Measurements from ENCODE around the gene PSTK. TPM values are rescaled to one million over a fixed set of nuclear protein-coding genes. Genes with fewer than 3 reads are reported as not detected.

Gene PSTK
- total and polyA plus RNA-seq, 2 of the 13 experiments (the other 11 are each of a cell fraction or from before 2014, with no cell fraction given), result 8.2 to 9.3 TPM

GRCh38 chr10:122974543-122975064 lies 5.6 kb upstream of the PSTK start:
- TF ChIP-seq PRPF4 (IDR thresholded peaks at IDR 0.05; ENCODE audit: low read depth, low read length, poor library complexity, severe bottlenecking) (no peak), ZBTB8A (CRISPR knock-in tag; IDR thresholded peaks at IDR 0.05; ENCODE audit: borderline replicate concordance, low read depth) (no peak), AKAP8 (CRISPR knock-in tag; IDR thresholded peaks at IDR 0.05) (no peak), SMAD1 (CRISPR knock-in tag; IDR thresholded peaks at IDR 0.05; ENCODE audit: borderline replicate concordance, low read depth) (no peak), EZH2 (conservative IDR thresholded peaks at IDR 0.05; ENCODE audit: low read depth, low read length) (no peak), SUZ12 (IDR thresholded peaks at IDR 0.05; ENCODE audit: low read depth, low read length) (no peak), ATF7 (IDR thresholded peaks at IDR 0.05) (peak; percentile 66), ATF7 (CRISPR knock-in tag; IDR thresholded peaks at IDR 0.05) (no peak)
- Histone ChIP-seq H3K4me3 (replicated peaks in 1 of 3; ENCODE audit: insufficient read depth in 1 of 3, low read depth in 2 of 3, low read length in 3 of 3) (no peak overlapping the region), H2AFZ (ENCODE audit: low read length) (no peak overlapping the region), H3K4me2 (ENCODE audit: low read depth, low read length) (no peak overlapping the region), H3K4me1 (ENCODE audit: insufficient read depth, low read length) (peaks cover 27% of the 10 kb centered on the region), H3K27ac (ENCODE audit: extremely low read length, insufficient read depth, low read length) (no peak overlapping the region), H3K9ac (ENCODE audit: insufficient read depth, low read depth, low read length) (no peak overlapping the region), H3K36me3 (replicated peaks in 1 of 2; ENCODE audit: control insufficient read depth in 1 of 2, insufficient read depth in 2 of 2, low read length in 2 of 2) (no peaks in the 10 kb centered on the region), H3K79me2 (ENCODE audit: insufficient read depth, low read length) (no peaks in the 10 kb centered on the region), H3K27me3 (ENCODE audit: control insufficient read depth in 1 of 2, insufficient read depth in 2 of 2, low read length in 2 of 2) (no peaks in the 10 kb centered on the region), H3K9me3 (ENCODE audit: low read length) (no peaks in the 10 kb centered on the region), H4K20me1 (ENCODE audit: insufficient read depth, low read length) (no peaks in the 10 kb centered on the region)
- BruUV-seq (replicated peaks), result no TSS peak
- intact Hi-C loops (cut with micrococcal nuclease; ENCODE audit: unreplicated experiment), result no loop called here
- ChIA-PET CTCF (ENCODE audit: low intra/inter-chr PET ratio, low total read pairs) (no interaction called here), POLR2A (no interaction called here)
- no peak for DNase-seq (ENCODE audit: low spot score)
- in situ Hi-C loops (cut with HindIII; ENCODE audit: extremely low pct_ligation_motif_present, low pct_unique_long_range_greater_than_20kb), result no loop called here
- WGBS (ENCODE audit: low lambda C conversion rate), result 63% methylated on average over 3 of the region's 3 CpGs
- ATAC-seq, result no peak
- FAIRE-seq, result no peak

DNA sequence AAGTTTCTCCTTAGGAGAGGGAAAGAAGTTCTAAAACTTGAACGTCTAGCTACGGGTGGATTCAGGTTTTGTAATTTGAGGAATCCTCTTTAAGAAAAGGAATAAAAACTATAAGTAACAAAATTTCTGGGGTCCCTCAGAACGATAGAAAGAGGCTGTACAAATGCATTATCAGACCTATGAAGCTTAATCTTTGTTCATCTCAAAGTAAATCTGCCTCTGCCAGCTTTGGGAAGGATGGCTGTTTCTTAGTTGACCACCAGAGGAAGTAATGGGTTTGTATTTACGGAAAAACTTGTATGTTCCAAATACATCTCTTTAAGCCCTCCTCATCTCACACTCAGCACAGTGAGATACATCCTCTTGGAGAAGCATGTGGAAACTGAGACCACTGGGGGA lies 864 bp downstream of the PSTK start:
- in situ Hi-C loops (cut with HindIII; ENCODE audit: extremely low pct_ligation_motif_present, low pct_unique_long_range_greater_than_20kb) (no loop called here), intact Hi-C loops (cut with micrococcal nuclease; ENCODE audit: unreplicated experiment) (no loop called here)
- H4K20me1 ChIP-seq (ENCODE audit: insufficient read depth, low read length), result no peaks in the 10 kb centered on the region
- BruUV-seq (replicated peaks), result TSS peak; percentile 79
- no peaks in the 10 kb centered on the region; a peak in 1 of 5 replicates for H3K27me3 ChIP-seq (ENCODE audit: control insufficient read depth in 1 of 2, insufficient read depth in 2 of 2, low read length in 2 of 2)
- ChIA-PET CTCF (ENCODE audit: low intra/inter-chr PET ratio, low total read pairs) (no interaction called here), POLR2A (interaction anchor here (2.0 to 6.4 kb wide), 6 partner anchors 25 to 173 kb away, joined by 5 to 37 read pairs (median 10); partner anchors contain the start of genes ACADSB, BUB3, C10orf88 and IKZF5)
- 33% methylated on average over 4 of the region's 4 CpGs for WGBS (ENCODE audit: low lambda C conversion rate)
- DNase-seq (ENCODE audit: low spot score) (peak; percentile 62), ATAC-seq (peak; percentile 59), FAIRE-seq (peak; percentile 67)
- no peaks in the 10 kb centered on the region for H3K9me3 ChIP-seq (ENCODE audit: low read length)
- H3K4me3 ChIP-seq (replicated peaks in 1 of 3; ENCODE audit: insufficient read depth in 1 of 3, low read depth in 2 of 3, low read length in 3 of 3), result peak overlapping the region; percentile 67 to 95 (median 72); a peak in 5 of 6 replicates
- H3K79me2 ChIP-seq (ENCODE audit: insufficient read depth, low read length), result no peaks in the 10 kb centered on the region
- peak overlapping the region; percentile 100 for H3K4me2 ChIP-seq (ENCODE audit: low read depth, low read length)
- peak overlapping the region; percentile 64 for H3K9ac ChIP-seq (ENCODE audit: insufficient read depth, low read depth, low read length)
- H2AFZ ChIP-seq (ENCODE audit: low read length), result no peak overlapping the region
- H3K36me3 ChIP-seq (replicated peaks in 1 of 2; ENCODE audit: control insufficient read depth in 1 of 2, insufficient read depth in 2 of 2, low read length in 2 of 2), result peaks cover 1 to 15% of the 10 kb centered on the region in 2 experiments; a peak in 2 of 5 replicates
- peaks cover 28% of the 10 kb centered on the region for H3K4me1 ChIP-seq (ENCODE audit: insufficient read depth, low read length)
- H3K27ac ChIP-seq (ENCODE audit: extremely low read length, insufficient read depth, low read length), result peak overlapping the region; percentile 60
- TF ChIP-seq ZNF121 (CRISPR knock-in tag; IDR thresholded peaks at IDR 0.05), result no peak
- peak; percentile 39 for TF ChIP-seq STAG1 (CRISPR knock-in tag; IDR thresholded peaks at IDR 0.05)
- TF ChIP-seq SMC3 (IDR thresholded peaks at IDR 0.05; ENCODE audit: low read length), result peak; percentile 39; the same call in 1 of the 2 replicates
- no peak for TF ChIP-seq ZNF18 (CRISPR knock-in tag; IDR thresholded peaks at IDR 0.05; ENCODE audit: insufficient replicate concordance)
- TF ChIP-seq CTCF (CRISPR knock-in tag; IDR thresholded peaks at IDR 0.05), result peak; percentile 47
- TF ChIP-seq DR1 (CRISPR knock-in tag; IDR thresholded peaks at IDR 0.05), result no peak
- TF ChIP-seq ELF3 (CRISPR knock-in tag; IDR thresholded peaks at IDR 0.05), result peak; percentile 14; the same call in 1 of the 2 replicates
- TF ChIP-seq MAF1 (CRISPR knock-in tag; IDR thresholded peaks at IDR 0.05; ENCODE audit: borderline replicate concordance), result 0 out of 2 replicates have a peak, but pooled peaks have one; percentile 38
